GM18868 (cell line): Measurements from ENCODE around the gene ATN1.

Experiments used
- ATAC-seq: cut with Tn5 transposase; IDR thresholded peaks from one replicate; pipeline ENCODE4 v1.9.1; 2021; ENCODE audit warnings: mild to moderate bottlenecking, moderate library complexity; ENCODE audit not compliant: unreplicated experiment

The ATN1 gene

GRCh38 chr12:6925540-6926279 lies 2.0 kb upstream of the ATN1 start:
- ATAC-seq: no peak

GRCh38 chr12:6928022-6928702 lies 403 bp downstream of the ATN1 start:
- no peak for ATAC-seq

GRCh38 chr12:6928703-6929407 lies 1.1 kb downstream of the ATN1 start:
- ATAC-seq: no peak

- ATAC-seq: no peak
Measured at GRCh38 chr12:6929466-6930452, 2.0 kb downstream of the ATN1 start.

GRCh38 chr12:6932766-6933165 lies 5.0 kb downstream of the ATN1 start:
- no peak for ATAC-seq

GRCh38 chr12:6934110-6934509 lies 6.4 kb downstream of the ATN1 start:
- no peak for ATAC-seq

- no peak for ATAC-seq
Measured at GRCh38 chr12:6935371-6936193, 7.8 kb downstream of the ATN1 start.

GRCh38 chr12:6936194-6936635 lies 8.5 kb downstream of the ATN1 start:
- ATAC-seq: no peak

GRCh38 chr12:6936636-6937480 lies 9.1 kb downstream of the ATN1 start:
- peak; percentile 12 for ATAC-seq

- ATAC-seq: peak; percentile 89
Measured at GRCh38 chr12:6937481-6938352, 10.0 kb downstream of the ATN1 start.

- ATAC-seq: no peak
Measured at GRCh38 chr12:6938353-6939190, 10.8 kb downstream of the ATN1 start.

- ATAC-seq: no peak
Measured at GRCh38 chr12:6939191-6939540, 11.4 kb downstream of the ATN1 start.

- ATAC-seq: no peak
Measured at GRCh38 chr12:6941267-6941666, 13.5 kb downstream of the ATN1 start.

- ATAC-seq: no peak
Measured at GRCh38 chr12:6941782-6942181, 14.0 kb downstream of the ATN1 start.

- ATAC-seq: no peak
Measured at GRCh38 chr12:6942331-6942665, 14.5 kb downstream of the ATN1 start.

GRCh38 chr12:6943389-6943721 lies 15.6 kb downstream of the ATN1 start:
- ATAC-seq: peak; percentile 32

GRCh38 chr12:6943722-6944380 lies 16.1 kb downstream of the ATN1 start, which contains the start of the genes C12orf57 and RNU7-1:
TSS of gene C12orf57 (plus strand) at chr12:6944022. CDS start at chr12:6944122, 100 bp downstream.
TSS of gene RNU7-1 (plus strand) at chr12:6943816.
- peak; percentile 32 for ATAC-seq
